PC-9 (cell line): ENCODE data around the gene RNASE4.

Source experiments
- EZH2 ChIP-seq: fragments of 200-600 bp; sonication (generic); IDR thresholded peaks from 2 replicates; pipeline ENCODE4 v1.8.0; 2017; ENCODE audit warnings: antibody characterized with exemption, low read depth
- TF ChIP-seq, protein P1 (sequence below): fragments of 200-600 bp; sonication (generic); conservative IDR thresholded peaks from 2 replicates; pipeline ENCODE4 v1.6.1; 2017; ENCODE audit warnings: mixed run types, antibody characterized with exemption, mild to moderate bottlenecking, moderate library complexity

DNA sequence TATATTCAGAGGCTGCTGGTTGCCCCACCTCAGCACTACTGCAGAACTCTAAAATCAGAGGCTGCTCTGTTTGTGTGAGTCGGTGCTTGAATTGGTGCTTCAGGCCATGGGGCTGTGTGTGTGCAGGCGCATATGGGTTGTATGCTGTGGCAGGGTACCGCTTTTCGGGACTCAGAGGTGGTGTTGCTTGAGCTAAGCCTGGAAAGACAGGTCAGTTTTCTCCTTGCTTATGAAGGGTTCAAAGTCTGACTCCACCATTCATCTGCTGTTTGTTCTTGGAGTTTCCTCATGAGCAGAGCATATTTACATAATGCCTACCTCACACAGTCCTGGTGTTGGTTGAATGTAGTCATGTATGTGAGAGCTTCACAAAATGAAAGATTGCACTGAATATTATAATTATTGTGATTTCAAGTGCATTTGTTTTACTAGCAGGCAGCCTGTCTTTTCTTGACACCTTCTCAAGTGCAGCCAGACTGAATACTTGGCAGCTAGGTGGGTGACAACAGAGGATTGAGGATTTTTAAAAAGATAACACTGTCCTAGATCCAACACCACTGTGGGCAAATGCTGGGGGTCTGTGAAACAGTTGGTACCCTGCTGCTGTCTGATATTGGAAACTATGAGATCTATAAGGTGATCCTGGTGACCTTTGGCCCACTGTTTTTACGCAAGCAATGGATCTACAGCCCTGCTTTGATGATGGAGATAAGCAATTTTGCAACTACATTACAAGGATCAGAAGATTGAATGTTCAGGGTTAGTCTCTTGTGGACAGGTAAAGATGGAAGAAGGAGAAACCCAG is 3.2 kb downstream of the RNASE4 start:
- TF ChIP-seq, protein P1, sequence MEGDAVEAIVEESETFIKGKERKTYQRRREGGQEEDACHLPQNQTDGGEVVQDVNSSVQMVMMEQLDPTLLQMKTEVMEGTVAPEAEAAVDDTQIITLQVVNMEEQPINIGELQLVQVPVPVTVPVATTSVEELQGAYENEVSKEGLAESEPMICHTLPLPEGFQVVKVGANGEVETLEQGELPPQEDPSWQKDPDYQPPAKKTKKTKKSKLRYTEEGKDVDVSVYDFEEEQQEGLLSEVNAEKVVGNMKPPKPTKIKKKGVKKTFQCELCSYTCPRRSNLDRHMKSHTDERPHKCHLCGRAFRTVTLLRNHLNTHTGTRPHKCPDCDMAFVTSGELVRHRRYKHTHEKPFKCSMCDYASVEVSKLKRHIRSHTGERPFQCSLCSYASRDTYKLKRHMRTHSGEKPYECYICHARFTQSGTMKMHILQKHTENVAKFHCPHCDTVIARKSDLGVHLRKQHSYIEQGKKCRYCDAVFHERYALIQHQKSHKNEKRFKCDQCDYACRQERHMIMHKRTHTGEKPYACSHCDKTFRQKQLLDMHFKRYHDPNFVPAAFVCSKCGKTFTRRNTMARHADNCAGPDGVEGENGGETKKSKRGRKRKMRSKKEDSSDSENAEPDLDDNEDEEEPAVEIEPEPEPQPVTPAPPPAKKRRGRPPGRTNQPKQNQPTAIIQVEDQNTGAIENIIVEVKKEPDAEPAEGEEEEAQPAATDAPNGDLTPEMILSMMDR, result no peak
- no peak for TF ChIP-seq EZH2
